NCI-H146 treated with DMSO at 0.1 percent for 48 hours (cell line): Measurements from ENCODE around the gene SFSWAP.
A peak's percentile ranks its signal among the peaks of the same experiment; 100 is the strongest.
"Not testable (repeated sequence)": the region's sequence is repeated elsewhere in the genome, so short reads cannot be mapped to it uniquely, and the experiment has no call there.

ENCODE experiments used
- DNase-seq: peaks from one replicate; lab custom pipeline; 2025; ENCODE audit not compliant: unreplicated experiment; lab: John Stamatoyannopoulos, UW

The SFSWAP gene

DNA sequence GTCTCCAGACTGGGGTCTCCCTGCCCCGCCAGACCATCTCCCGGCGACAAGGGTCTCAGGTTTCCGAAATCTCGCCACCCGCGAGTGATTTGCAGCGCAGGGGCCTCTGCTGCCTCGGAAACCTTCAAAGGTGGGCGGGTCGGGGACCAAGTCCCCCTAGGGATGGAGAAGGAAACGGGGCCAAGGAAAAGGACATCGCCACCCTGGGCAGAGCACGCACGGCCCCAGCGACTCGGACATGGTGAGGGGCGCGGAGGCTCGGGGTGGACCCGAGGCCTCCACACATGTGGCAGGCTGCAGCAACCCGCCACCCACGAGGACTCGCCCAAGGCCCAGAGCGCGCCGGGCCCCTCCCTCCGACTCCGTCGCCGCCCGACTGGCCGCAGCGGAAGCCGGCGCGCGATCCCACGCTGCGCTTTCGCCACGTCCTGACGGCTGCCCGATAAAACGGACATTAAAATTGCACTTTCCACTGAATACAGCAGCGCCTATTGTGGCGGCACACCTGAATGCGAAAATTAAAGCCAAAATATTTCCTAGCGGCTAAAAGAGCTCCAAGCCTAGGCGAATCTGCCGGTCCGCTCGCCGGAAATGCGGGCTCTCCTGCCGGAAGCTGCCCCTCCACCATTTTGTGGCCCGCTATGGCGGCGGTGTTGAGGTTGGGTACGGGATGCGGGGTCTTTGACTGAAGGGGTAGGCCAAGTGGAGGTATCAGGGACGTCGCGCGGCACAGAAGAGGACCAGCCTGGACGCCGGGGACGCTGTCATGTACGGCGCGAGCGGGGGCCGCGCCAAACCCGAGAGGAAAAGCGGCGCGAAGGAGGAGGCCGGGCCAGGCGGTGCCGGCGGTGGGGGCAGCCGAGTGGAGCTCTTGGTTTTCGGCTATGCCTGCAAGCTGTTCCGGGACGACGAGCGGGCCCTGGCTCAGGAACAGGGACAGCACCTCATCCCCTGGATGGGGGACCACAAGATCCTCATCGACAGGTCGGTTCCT is at the start of gene SFSWAP:
SFSWAP (plus strand) TSS at position 627 of the 994 bp plus-strand sequence; CDS start at position 767, 140 bp downstream.
- DNase-seq = peak; percentile 61

DNA sequence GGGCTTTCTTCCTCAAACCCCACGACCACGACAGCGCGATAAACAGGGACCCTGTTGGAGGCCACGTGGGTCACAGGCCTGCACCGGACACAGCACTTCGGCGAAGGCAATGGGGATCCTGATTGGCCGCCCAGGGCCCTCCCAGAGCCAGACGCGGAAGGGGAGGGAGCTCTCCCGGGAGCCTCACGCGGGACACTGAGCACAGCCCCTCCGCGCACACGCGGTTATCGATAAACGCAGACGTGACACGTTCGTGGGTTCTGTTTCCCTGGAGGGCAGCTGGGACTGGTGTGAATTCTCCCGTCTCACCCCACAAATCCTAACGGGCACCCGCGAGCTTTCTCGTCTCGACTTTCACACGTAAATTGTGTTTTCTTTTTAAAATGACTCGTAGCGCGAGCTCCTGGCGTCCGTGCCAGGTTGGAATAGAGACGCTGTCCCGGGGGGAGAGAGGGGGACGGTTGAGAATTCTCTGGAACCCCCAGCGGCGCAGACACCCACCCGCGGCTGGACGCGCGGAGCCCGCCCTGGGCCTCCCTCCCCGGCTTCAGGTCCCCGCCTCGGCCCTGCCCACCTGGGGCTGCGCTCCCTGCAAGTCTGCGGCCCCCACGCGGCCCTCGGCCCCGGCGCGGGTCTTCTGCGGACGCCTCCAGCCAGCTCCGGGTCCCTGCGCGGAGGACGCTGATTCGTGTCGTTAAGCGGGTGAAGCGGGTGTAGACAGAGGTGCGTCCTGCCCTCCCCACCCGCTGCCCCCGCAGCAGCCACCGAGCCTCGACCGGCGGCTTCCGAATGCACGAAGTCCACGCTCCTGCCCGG is 49.5 kb upstream of the SFSWAP start:
- not testable (repeated sequence) for DNase-seq

DNA sequence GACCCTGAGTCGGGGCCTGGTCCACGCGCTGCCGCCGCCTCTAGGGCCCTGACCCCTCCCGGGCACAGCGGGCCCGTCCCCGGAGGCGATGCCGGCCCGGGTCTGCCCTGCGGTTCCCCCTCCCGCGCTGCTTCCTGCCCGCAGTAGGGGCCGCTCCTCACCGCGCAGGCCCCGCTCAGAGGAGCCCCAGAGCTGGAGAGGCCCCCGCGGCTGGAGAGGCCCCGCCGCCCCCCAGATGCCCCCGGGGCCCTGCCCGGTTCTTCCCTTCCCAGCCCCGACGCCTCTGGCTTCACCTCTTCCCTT is 49.0 kb upstream of the SFSWAP start:
- DNase-seq = not testable (repeated sequence)

DNA sequence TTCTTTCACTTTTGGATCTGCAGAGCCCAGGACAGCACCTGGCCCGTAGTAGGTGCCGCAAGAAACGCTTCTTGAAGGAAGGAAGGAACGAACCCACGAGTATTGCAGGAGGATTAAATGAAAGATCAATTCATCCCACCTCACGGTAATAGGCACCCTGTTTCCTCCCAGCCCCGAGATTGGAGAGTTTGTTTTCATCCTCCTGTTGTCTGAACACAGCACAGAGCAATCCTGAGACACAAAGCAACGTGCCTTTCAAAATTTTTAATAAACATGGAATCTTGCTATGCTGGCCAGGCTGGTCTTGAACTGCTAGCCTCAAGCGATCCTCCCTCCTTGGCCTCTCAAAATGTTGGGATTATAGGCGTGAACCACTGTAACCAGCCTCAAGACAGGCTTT is 48.5 kb upstream of the SFSWAP start:
- not testable (repeated sequence) for DNase-seq

DNA sequence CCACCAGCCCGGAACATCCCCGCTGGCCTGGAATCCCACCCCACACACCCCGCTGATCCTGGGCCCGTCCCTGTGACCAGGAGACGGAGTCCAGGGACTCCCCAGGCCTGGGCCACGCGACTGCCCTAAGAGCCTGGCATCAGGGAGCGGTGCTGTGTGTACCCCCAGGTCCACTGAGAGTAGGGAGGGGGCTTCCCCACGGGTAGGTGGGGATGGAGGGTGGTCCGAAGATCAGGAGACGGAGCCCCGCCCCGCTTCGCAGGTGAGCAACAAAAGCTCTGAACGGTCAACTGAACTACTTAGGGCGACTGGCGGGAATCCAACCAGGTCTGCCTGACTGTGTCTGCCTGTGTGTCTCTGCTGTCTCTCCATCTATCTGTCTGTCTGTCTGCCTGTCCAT is 45.2 kb upstream of the SFSWAP start:
- not testable (repeated sequence) for DNase-seq

DNA sequence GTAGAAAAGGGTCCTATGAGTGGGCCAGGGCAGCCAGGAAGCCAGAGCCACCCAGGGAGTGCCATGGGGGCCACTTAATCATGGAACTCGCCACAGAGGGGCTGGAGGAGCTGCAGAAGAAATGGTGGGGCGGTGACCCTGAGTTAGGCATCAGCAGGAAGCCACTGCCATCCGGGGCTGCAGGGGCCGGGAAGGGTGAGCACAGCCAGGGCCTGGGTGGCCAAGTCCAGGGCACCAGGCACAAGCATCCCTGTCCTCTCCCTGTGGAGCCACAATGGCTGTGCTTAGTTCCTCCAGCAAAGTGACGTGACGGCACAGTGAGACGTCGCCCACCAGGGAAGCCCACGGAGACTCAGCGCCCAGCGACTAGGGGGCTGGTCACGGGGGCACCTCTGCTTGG is 44.4 kb upstream of the SFSWAP start:
- not testable (repeated sequence) for DNase-seq

DNA sequence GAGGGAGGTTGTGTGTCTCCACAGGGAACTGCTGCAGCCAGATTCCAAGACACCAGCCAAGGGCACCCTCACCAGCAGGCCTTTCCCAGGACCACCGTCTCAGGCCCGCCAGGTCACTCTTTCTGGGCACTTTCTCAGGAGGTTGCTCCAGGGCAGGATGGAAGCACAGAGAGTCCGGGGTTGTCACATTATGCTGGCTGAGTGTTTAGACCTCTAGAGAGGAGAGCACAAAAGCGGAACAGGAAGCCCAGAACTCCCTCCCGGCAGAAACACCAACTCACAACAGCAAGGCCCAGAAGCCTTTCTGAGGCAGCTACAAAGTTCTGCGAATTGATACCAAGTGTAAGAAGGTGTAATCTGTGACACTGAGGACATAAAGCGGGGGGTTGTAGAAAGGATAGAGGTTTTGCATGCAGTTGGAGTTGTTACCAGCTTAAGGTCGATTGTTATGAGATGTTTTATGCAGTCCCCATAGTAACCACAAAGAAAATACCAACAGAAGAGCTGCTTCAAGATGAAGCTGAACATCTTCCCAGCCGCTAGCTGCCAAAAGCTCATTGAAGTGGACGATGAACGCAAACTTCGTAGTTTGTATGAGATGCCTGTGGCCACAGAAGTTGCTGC is 43.8 kb upstream of the SFSWAP start:
- not testable (repeated sequence) for DNase-seq

DNA sequence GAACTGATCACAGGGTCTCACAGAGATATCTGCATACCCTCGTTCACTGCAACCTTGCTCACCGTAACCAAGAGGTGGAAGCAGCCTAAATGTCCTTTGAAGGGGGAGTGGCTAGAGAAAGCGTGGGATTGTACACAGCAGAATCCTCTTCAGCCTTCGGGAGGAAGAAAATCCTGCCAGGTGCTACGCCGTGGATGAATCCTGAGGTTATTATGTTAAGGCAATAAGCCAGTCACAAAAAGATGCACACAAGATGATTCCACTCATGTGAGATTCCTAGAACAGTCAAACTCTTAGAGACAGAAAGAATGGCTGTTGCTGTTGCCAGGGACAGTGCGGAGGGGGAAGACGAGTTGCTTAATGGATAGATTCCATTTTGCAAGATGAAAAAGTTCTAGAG is 39.6 kb upstream of the SFSWAP start:
- no peak for DNase-seq

DNA sequence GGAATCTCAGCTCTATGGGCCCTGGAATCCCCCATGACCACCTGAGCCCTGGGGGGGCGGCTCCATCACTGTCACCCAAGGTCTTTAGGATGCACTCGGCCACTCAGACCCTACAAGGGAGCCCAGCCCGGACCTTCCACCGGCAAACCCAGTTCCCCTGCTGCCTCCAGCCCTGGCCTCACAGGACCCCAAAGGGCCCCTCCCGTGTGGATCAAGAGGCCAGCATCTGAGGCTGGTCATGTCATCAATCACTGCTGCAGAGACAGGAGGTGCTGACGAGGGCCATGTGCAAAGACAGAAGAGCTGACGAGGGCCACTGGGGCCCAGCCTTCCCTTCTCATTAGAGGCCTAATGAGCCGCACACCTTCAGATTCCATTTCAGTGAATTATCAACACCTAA is 39.0 kb upstream of the SFSWAP start:
- DNase-seq = no peak

DNA sequence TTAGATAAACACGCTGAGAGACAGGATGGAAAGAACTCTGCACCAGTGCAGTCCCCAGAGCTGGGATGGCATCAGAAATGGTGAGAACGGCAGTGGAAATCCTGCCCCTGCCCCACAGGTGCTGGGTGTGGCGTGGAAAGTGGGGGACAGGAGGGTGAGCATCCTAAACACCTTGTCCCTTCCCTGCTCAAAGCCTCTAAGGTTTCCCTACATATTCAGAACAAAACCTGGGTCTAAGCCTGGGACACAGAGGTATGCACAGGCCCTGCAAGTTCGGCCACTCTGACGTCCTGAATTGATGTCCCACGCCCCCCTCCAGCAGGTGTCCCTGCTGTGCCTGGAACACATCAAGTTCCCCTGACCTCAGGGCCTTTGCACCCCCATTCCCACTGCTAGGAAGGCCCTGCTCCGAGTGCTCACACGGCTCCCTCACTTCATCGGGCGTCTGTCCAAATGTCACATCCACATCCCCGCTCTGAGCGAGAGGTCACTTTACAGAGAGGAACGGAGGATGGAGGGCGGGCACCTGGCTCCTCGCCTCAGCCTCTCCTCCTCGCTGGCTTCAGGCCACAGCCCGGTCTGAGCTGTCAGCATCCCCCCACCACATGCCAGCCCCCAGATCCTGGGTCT is 38.5 kb upstream of the SFSWAP start:
- no peak for DNase-seq

DNA sequence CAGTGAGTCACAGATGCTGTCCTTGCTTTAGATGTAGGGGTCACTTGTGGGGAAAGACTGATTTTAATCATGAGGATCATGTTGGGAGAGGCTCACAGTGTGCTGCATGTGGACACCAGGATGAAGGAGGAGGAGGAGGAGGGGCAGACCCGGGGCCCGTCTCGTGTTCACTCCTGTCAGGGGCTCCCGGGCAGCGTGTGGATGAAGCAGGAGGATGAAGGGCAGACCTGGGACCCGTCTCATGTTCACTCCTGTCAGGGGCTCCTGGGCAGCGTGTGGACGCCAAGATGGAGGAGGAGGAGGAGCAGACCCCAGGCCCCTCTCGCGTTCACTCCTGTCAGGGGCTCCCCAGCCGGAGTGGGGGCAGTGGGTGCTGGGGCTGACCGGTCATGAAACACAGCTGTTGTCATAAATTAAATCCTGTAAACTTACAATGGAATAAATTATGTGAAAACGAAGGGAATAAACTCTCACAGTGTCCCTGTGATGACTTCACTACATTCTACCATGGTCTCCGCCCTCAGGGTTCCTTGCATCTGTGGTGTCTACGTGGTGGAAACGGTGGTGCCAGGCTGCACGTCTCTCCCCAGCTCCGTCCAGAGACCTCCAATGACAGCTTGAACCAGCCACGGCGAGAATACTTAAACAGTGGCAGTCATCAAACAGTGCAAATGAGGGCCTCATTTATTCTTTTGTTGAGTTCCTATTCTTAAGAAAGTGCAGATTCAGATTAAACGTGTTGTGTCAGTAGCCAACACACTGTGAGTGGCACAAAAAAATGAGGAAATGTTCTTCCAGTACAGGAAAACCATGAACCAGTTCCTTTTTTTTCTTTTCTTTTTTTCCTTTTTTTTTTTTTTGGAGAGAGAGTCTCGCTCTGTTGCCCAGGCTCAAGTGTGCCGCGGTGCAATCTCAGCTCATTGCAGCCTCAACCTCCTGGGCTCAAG is 37.7 kb upstream of the SFSWAP start:
- DNase-seq = no peak

DNA sequence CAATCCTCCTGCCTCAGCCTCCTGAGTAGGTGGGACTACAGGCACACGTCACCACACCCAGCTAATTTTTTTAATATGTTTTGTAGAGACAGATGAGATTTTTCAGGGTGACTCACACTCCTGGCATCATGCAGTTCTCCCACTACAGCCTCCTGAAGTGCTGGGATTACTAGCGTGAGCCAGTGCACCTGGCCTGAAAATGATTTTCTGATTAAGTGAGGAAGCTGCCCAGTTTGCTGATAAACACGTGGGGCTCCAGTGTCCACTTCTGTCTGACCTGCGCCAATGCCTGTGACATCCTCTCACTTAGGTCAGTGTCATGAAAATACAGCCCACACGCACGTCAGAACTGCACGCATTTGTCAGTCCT is 37.0 kb upstream of the SFSWAP start:
- no peak for DNase-seq

DNA sequence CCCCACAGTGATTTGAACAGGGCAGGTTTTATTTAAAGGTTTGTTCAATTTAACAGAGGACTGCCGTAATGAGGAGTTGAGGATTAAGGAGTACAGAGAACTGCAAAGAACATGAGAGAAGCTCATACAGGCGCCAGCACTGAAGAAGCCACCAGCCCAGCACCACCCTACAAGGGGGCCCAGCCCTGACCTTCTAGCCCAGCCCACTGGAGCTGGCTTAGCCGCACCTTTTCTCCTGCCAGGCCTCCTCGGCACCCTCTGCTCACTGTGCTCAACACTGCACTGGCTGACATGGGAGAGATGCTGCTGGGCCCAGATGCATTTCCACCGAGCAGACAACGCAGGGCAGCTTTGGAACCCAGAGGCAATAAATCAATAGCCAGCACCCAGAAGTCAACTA is 36.5 kb upstream of the SFSWAP start:
- DNase-seq = no peak

DNA sequence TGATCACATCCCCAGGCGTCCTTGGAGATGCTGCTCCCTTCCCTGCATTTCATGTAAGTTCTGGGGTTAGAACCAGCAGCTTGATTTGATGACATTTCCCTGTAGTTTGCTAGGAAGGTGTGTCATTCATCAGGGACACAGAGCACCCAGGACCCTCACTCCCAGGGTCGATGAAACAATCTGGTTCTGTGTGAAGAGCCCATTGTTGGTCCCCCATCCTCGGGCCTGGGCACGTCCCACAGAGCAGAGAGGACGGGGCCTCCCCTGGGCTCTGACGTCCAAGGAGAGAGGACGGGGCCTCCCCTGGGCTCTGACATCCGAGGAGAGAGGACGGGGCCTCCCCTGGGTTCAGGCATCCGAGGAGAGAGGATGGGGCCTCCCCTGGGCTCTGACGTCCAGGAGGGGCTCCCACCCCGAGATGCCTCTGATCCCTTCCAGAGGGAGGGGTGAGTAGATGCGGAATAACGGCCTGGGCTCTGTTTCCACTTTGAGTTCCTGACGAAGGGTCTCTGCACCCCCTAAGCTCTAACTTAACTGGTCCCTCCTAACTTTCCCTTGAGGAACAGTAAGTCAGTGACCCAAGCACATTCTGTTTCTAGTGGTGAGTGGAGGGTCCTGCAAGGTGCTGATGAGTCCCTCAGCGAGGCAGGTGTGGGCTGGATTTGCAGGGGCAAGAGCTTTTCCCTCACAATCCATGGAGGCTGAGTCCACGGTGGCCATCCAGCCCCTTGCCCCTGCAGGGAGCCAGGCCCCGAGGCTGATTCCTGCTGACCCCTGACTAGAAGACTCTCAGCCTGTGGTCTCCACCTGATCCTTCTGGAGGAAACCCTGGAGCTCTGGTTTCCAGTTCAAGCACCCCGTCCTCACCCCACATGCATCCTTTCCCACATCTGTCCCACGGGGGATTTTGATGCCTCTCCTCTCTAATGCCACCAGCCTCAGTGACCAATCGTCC is 35.5 kb upstream of the SFSWAP start:
- no peak for DNase-seq

DNA sequence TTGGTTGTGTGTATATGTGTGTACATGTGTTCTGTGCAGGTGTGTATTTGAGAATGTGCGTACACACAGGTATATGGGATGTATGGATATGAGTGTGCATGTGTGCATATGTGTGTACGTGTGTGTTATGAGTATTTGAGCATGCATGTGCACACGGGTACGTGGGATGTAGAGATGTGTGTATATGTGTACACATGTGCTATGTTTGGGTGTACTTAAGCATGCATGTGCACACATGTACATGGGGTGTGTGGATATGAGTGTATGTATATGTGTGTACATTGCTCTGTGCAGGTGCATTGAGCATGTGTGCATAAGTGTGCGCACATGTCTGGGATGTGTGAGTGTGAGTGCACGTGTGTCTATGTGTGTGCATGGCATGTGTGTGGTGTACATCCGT is 34.3 kb upstream of the SFSWAP start:
- no peak for DNase-seq

DNA sequence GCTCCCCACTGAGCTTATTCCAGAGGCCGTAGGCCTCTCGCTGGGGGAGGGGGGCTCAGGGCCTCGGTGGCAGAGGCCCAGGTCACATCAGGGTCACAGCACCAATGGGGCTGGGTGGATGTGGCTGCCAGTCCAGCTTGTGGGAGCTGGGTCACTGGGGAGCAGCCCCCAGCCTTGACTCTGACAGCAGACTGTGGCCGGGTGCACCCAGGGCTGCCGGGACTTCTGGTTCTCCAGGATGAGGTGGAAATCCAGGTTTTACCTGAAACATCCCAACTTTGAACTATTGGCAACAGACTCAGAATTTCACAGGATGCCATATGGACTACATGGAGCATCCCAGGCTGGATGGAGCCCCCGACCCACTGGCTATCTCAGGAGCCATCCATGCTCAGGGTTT is 33.8 kb upstream of the SFSWAP start:
- not testable (repeated sequence) for DNase-seq

DNA sequence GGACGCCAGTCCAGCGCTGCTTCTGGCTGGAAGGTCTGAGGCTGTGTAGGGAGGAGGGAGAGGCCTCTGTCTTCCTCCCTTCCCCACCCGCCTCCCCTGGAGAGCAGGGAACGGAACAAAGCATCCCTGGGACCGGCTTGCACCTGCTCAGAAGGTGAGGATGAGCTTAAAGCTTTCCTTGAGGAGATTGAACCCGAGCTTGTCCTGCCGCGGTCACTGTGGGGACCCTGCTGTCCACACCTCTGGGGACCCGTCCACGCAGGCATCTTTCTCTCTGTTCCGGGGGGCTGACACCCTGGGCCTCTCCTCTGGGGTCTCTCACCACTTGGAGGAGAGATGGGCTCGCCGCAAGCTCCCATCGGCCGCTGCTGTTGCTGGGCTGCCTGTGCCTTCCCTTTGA is 33.2 kb upstream of the SFSWAP start:
- DNase-seq = no peak

DNA sequence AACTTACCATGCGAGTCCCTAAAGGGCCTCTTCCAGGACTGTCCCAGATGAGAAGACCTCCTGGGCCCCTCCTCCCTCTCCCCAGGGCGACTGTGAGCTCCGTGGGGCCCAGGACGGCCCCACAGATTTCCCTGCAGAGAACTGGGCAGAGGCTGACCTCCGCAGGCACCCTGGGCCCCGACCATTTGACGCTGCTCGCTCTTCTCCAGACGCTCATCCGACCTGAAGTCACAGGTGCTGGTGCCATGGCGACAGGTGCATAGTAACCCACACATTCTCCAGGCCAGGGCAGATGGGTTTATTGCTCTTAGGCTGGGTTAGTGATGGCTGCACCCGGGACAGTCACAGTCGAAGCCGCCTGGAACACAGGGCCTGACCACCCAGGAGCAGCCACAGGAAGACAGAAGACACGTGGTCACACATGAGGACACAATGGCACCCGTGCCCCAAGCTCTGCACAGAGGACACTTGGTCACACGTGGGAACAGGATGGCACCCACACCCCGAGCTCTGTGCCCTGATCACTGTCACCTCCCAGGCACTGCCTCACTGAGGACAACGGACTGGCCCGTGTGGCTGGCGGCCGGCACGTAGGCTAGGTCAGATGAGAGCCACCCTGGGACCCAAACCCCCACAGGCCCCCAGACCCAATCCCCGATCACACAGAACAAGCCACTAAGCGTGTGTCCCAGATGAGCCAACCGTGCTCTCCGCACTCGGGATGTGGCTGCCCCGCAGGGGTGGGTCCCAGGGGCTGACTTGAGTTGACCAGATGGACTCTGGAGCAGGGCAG is 32.3 kb upstream of the SFSWAP start:
- DNase-seq = not testable (repeated sequence)
